ENCODE results near the gene CROCC2. TPM values are rescaled to one million over a fixed set of nuclear protein-coding genes. Genes with fewer than 3 reads are reported as not detected.

The CROCC2 gene
- polyA plus RNA-seq, 4 donors, result 0.03 to 0.11 (median 0.08) TPM

GRCh38 chr2:240875228-240876034, 30.7 kb upstream of the CROCC2 start:
- no peak for DNase-seq (ENCODE audit: low read depth in 4 of 4, low spot score in 2 of 4)

GRCh38 chr2:240876035-240876474, 30.1 kb upstream of the CROCC2 start:
- DNase-seq (ENCODE audit: low read depth in 4 of 4, low spot score in 2 of 4), result no peak

GRCh38 chr2:240876475-240877251, 29.5 kb upstream of the CROCC2 start:
- DNase-seq (ENCODE audit: low read depth in 4 of 4, low spot score in 2 of 4), result no peak

- no peak for DNase-seq (ENCODE audit: low read depth in 4 of 4, low spot score in 2 of 4)
These were observed 28.4 kb upstream of the CROCC2 start for GRCh38 chr2:240877460-240878340.

GRCh38 chr2:240878341-240878936, 27.7 kb upstream of the CROCC2 start:
- no peak for DNase-seq (ENCODE audit: low read depth in 4 of 4, low spot score in 2 of 4)

- DNase-seq (ENCODE audit: low read depth in 4 of 4, low spot score in 2 of 4), result no peak
These were observed 27.0 kb upstream of the CROCC2 start for GRCh38 chr2:240879105-240879504.

- no peak for DNase-seq (ENCODE audit: low read depth in 4 of 4, low spot score in 2 of 4)
These were observed 24.2 kb upstream of the CROCC2 start for GRCh38 chr2:240881913-240882312.

- no peak for DNase-seq (ENCODE audit: low read depth in 4 of 4, low spot score in 2 of 4)
These were observed 21.9 kb upstream of the CROCC2 start for GRCh38 chr2:240884221-240884620.

- no peak for DNase-seq (ENCODE audit: low read depth in 4 of 4, low spot score in 2 of 4)
These were observed 21.4 kb upstream of the CROCC2 start for GRCh38 chr2:240884745-240885144.

GRCh38 chr2:240885566-240885965, 20.6 kb upstream of the CROCC2 start:
- no peak for DNase-seq (ENCODE audit: low read depth in 4 of 4, low spot score in 2 of 4)

GRCh38 chr2:240886023-240886565, 20.0 kb upstream of the CROCC2 start:
- no peak for DNase-seq (ENCODE audit: low read depth in 4 of 4, low spot score in 2 of 4)

- DNase-seq (ENCODE audit: low read depth in 4 of 4, low spot score in 2 of 4), result no peak
These were observed 19.2 kb upstream of the CROCC2 start for GRCh38 chr2:240886678-240887609.

GRCh38 chr2:240887631-240888030, 18.5 kb upstream of the CROCC2 start:
- DNase-seq (ENCODE audit: low read depth in 4 of 4, low spot score in 2 of 4), result no peak

GRCh38 chr2:240888130-240888889, 17.8 kb upstream of the CROCC2 start:
- DNase-seq (ENCODE audit: low read depth in 4 of 4, low spot score in 2 of 4), result no peak

GRCh38 chr2:240888890-240889573, 17.1 kb upstream of the CROCC2 start:
- DNase-seq (ENCODE audit: low read depth in 4 of 4, low spot score in 2 of 4), result no peak

GRCh38 chr2:240889601-240890560, 16.3 kb upstream of the CROCC2 start:
- DNase-seq (ENCODE audit: low read depth in 4 of 4, low spot score in 2 of 4), result no peak

GRCh38 chr2:240890691-240891090, 15.4 kb upstream of the CROCC2 start:
- no peak for DNase-seq (ENCODE audit: low read depth in 4 of 4, low spot score in 2 of 4)
